ENCODE measurements around the gene C1S.

Gene C1S

DNA sequence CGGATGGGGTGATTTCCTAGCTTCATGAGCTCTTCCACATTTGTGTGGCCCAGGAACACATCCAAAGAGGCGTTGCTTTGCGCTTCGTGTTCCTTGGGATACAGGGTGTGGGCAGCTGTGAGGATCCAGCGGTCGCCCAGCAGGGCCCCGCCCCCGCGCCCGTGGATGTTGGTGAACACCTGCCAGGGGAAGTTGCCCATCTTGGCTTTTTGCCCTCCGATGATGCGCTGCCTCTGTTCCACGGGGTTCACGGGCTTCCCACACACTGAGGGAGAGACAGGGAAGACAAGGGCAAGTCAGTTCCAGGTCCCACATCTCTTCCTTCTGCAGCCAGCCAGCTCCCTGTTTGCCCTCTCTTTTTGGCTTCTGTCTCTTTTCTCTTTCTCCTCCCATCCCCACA, 20.5 kb downstream of the C1S start:
- Histone ChIP-seq H3K4me1 (ENCODE audit: low read length) (no peaks in the 10 kb centered on the region), H3K27me3 (ENCODE audit: low read depth, low read length) (no peaks in the 10 kb centered on the region), H3K9ac (ENCODE audit: low read length) (no peak overlapping the region), H3K9me3 (ENCODE audit: insufficient read depth, low read length) (0 out of 2 replicates have a peak, but pooled peaks cover 2% of the 10 kb centered on the region), H3K79me2 (ENCODE audit: low read length) (no peaks in the 10 kb centered on the region), H3K36me3 (replicated peaks; ENCODE audit: low read depth, low read length) (no peaks in the 10 kb centered on the region), H3K27ac (ENCODE audit: low read length) (no peak overlapping the region), H3K4me2 (ENCODE audit: low read length) (no peak overlapping the region), H4K20me1 (ENCODE audit: insufficient read depth, low read length) (no peaks in the 10 kb centered on the region), H3K4me3 (ENCODE audit: low read length) (no peak overlapping the region), H2AFZ (ENCODE audit: low read depth, low read length) (no peak overlapping the region)
- TF ChIP-seq, protein P1, sequence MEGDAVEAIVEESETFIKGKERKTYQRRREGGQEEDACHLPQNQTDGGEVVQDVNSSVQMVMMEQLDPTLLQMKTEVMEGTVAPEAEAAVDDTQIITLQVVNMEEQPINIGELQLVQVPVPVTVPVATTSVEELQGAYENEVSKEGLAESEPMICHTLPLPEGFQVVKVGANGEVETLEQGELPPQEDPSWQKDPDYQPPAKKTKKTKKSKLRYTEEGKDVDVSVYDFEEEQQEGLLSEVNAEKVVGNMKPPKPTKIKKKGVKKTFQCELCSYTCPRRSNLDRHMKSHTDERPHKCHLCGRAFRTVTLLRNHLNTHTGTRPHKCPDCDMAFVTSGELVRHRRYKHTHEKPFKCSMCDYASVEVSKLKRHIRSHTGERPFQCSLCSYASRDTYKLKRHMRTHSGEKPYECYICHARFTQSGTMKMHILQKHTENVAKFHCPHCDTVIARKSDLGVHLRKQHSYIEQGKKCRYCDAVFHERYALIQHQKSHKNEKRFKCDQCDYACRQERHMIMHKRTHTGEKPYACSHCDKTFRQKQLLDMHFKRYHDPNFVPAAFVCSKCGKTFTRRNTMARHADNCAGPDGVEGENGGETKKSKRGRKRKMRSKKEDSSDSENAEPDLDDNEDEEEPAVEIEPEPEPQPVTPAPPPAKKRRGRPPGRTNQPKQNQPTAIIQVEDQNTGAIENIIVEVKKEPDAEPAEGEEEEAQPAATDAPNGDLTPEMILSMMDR (IDR thresholded peaks at IDR 0.05; ENCODE audit: low read depth, low read length): no peak
- no peak for TF ChIP-seq EZH2phosphoT487 (IDR thresholded peaks at IDR 0.05; ENCODE audit: low read depth)

GRCh38 chr12:7083125-7083524, 22.6 kb downstream of the C1S start:
- Histone ChIP-seq H4K20me1 (ENCODE audit: insufficient read depth, low read length) (no peaks in the 10 kb centered on the region), H3K9me3 (ENCODE audit: insufficient read depth, low read length) (0 out of 2 replicates have a peak, but pooled peaks cover 2% of the 10 kb centered on the region), H3K27ac (ENCODE audit: low read length) (no peak overlapping the region), H3K4me2 (ENCODE audit: low read length) (no peak overlapping the region), H3K27me3 (ENCODE audit: low read depth, low read length) (no peaks in the 10 kb centered on the region), H3K4me3 (ENCODE audit: low read length) (no peak overlapping the region), H3K36me3 (replicated peaks; ENCODE audit: low read depth, low read length) (no peaks in the 10 kb centered on the region), H3K9ac (ENCODE audit: low read length) (no peak overlapping the region), H3K79me2 (ENCODE audit: low read length) (no peaks in the 10 kb centered on the region), H3K4me1 (ENCODE audit: low read length) (no peaks in the 10 kb centered on the region), H2AFZ (ENCODE audit: low read depth, low read length) (no peak overlapping the region)
- TF ChIP-seq EZH2phosphoT487 (IDR thresholded peaks at IDR 0.05; ENCODE audit: low read depth): no peak

GRCh38 chr12:7089196-7089871, 28.8 kb downstream of the C1S start:
- no peaks in the 10 kb centered on the region for H4K20me1 ChIP-seq (ENCODE audit: insufficient read depth, low read length)
- TF ChIP-seq, protein P1 (IDR thresholded peaks at IDR 0.05; ENCODE audit: low read depth, low read length): no peak
- TF ChIP-seq EZH2phosphoT487 (IDR thresholded peaks at IDR 0.05; ENCODE audit: low read depth): no peak
- H3K9ac ChIP-seq (ENCODE audit: low read length): no peak overlapping the region
- H3K79me2 ChIP-seq (ENCODE audit: low read length): no peaks in the 10 kb centered on the region
- H3K27me3 ChIP-seq (ENCODE audit: low read depth, low read length): no peaks in the 10 kb centered on the region
- no peak overlapping the region for H3K4me3 ChIP-seq (ENCODE audit: low read length)
- H3K27ac ChIP-seq (ENCODE audit: low read length): no peak overlapping the region
- no peaks in the 10 kb centered on the region for H3K36me3 ChIP-seq (replicated peaks; ENCODE audit: low read depth, low read length)
- no peak overlapping the region for H2AFZ ChIP-seq (ENCODE audit: low read depth, low read length)
- no peaks in the 10 kb centered on the region for H3K4me1 ChIP-seq (ENCODE audit: low read length)
- H3K9me3 ChIP-seq (ENCODE audit: insufficient read depth, low read length): no peaks in the 10 kb centered on the region
- H3K4me2 ChIP-seq (ENCODE audit: low read length): no peak overlapping the region

- Histone ChIP-seq H3K4me3 (ENCODE audit: low read length) (no peak overlapping the region), H3K9ac (ENCODE audit: low read length) (no peak overlapping the region), H4K20me1 (ENCODE audit: insufficient read depth, low read length) (no peaks in the 10 kb centered on the region), H3K9me3 (ENCODE audit: insufficient read depth, low read length) (no peaks in the 10 kb centered on the region), H3K79me2 (ENCODE audit: low read length) (no peaks in the 10 kb centered on the region), H3K4me2 (ENCODE audit: low read length) (no peak overlapping the region), H3K36me3 (replicated peaks; ENCODE audit: low read depth, low read length) (no peaks in the 10 kb centered on the region), H3K4me1 (ENCODE audit: low read length) (no peaks in the 10 kb centered on the region), H3K27me3 (ENCODE audit: low read depth, low read length) (no peaks in the 10 kb centered on the region), H2AFZ (ENCODE audit: low read depth, low read length) (no peak overlapping the region), H3K27ac (ENCODE audit: low read length) (no peak overlapping the region)
- TF ChIP-seq EZH2phosphoT487 (IDR thresholded peaks at IDR 0.05; ENCODE audit: low read depth): no peak
- TF ChIP-seq, protein P1 (IDR thresholded peaks at IDR 0.05; ENCODE audit: low read depth, low read length): no peak
Measured at GRCh38 chr12:7090222-7090998, 29.9 kb downstream of the C1S start.
